Fibroblast of the aortic adventitia (primary cell): ENCODE results near the gene DDX25. TPM values are rescaled to one million over a fixed set of nuclear protein-coding genes. Genes with fewer than 3 reads are reported as not detected.

Source experiments
- DNase-seq: peaks from one replicate; pipeline ENCODE4 v3.0.0-alpha.2; 2010; ENCODE audit warnings: low read depth
- H3K4me3 ChIP-seq: 2 replicates; pipeline ENCODE4 v1.5.1; 2011; ENCODE audit warnings: low read depth, mild to moderate bottlenecking, control low read depth, low read length, moderate library complexity
- CTCF ChIP-seq: IDR thresholded peaks from 2 replicates; pipeline ENCODE4 v1.5.1; 2011; ENCODE audit warnings: mild to moderate bottlenecking, low read length, control low read depth, inconsistent platforms; ENCODE audit not compliant: insufficient read depth
- total RNA-seq: library from RNA; depleted of rRNA; stranded (reverse); fragments of >200 nt; gene quantifications from 2 replicates; pipeline ENCODE4 v1.2.3, GENCODE V29; 2012; ENCODE audit warnings: low replicate concordance

The DDX25 gene
- total RNA-seq, 1 donor: under 0.01 TPM

DNA sequence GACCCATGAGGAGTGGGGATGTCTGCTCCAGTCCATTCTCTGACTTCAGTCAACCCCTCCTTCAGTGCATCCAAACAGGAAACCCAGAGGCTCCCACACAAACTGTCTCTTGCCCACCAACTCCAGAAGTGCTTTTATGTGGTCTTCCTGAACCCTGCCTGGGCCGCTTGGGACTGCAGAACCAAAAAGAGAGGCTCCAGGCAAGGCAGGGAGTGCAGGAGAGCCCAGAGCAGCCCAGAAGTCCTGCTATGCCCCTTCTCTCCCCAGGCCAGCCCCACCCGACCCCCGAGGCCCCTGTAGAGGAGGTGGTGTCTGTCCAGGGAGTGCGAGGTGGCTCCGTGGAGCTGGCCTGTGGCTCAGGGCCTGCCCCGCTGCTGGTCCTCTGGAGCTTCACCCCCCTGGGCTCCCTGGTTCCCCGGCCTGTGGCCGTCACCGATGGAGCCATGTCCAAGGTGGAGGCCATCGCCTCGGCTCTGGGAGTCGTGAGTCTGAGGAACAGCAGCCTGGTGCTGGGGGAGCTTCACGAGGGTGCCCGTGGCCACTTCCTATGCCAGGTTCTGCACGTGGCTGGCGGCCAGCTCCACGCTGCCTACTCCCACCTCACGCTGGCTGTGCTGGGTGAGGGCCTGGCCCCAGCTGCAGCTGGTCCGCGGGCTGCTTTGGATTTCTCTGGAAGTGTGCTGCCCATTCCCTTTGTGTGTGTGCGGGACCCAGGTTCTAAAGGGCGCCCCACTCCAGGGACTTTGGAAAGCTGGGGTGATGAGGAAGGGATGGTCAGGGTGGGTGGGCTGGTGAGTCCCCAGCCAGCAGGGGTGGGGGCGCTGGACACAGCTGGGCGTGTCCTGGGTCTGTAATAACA, 43.3 kb downstream of the DDX25 start:
- no peak for TF ChIP-seq CTCF
- no peak overlapping the region for H3K4me3 ChIP-seq
- DNase-seq: no peak

- peak; percentile 9 for DNase-seq
- no peak overlapping the region for H3K4me3 ChIP-seq
- no peak for TF ChIP-seq CTCF
Measured at GRCh38 chr11:125948278-125949051, 44.2 kb downstream of the DDX25 start.

- no peak for TF ChIP-seq CTCF
- no peak overlapping the region for H3K4me3 ChIP-seq
- no peak for DNase-seq
Measured at GRCh38 chr11:125949271-125950177, 45.2 kb downstream of the DDX25 start.

GRCh38 chr11:125950178-125950490, 45.8 kb downstream of the DDX25 start:
- DNase-seq: no peak
- no peak overlapping the region for H3K4me3 ChIP-seq
- TF ChIP-seq CTCF: no peak

DNA sequence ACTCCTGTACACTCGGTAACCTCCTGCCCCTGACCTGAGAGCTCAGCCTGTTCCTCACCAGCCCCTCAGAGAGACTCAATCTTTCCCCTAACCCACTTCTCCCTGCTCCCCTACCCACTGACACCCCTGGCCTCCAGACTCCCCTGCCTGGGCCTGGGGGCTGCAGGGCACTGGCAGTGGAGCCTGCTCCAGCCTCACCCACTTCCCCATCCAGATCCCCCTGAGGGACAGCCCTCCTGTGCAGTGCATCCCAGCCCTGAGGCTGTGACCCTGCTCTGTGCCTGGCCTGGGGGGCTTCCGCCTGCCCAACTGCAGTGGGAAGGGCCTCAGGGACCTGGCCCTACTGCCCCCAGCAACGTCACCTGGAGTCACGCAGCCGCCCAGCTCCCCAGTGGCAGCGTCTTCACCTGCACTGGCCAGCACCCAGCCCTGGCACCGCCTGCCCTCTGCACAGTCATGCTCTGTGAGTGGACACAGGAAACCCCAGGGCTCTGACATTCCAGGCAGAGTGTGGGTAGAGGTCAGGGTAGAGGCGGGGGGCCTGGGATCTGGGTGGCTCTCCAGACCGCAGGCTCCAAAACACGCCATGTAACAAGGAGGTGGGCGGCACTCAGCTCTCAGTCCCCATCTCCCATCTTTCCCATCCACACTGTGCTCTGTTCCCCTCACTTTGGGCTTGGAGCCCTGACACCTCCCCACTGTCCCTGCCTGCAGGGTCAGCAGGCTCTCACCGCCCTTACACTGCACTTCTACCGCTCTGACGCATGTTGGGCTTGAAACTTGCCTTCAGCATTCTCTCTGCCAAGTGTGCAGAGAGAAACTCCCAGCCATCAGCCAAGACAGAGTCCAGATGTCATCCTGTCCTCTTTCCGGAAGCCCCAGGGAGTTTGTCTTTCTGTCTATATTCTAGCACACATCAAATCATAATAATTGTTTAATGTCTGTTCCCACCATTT, 46.7 kb downstream of the DDX25 start:
- no peak overlapping the region for H3K4me3 ChIP-seq
- no peak for TF ChIP-seq CTCF
- DNase-seq: peak; percentile 88
